Fibroblast of mammary gland (primary cell): ENCODE measurements around the gene UPP2.

Experiments used
- DNase-seq: peaks from one replicate; pipeline ENCODE4 v3.0.0-alpha.2; 2010; ENCODE audit warnings: low read depth
- H3K4me3 ChIP-seq: 2 replicates; pipeline ENCODE4 v1.5.1; 2011; ENCODE audit warnings: low read depth, mild to moderate bottlenecking, low read length, moderate library complexity; ENCODE audit not compliant: control insufficient read depth
- CTCF ChIP-seq: conservative IDR thresholded peaks from 2 replicates; pipeline ENCODE4 v1.5.1; 2011; ENCODE audit warnings: low read depth, low read length, inconsistent platforms; ENCODE audit not compliant: control insufficient read depth, insufficient read depth

The UPP2 gene

GRCh38 chr2:158115202-158115767 lies 13.6 kb downstream of the UPP2 start:
- no peak for TF ChIP-seq CTCF
- DNase-seq = no peak
- H3K4me3 ChIP-seq = no peak overlapping the region

- DNase-seq = no peak
- no peak for TF ChIP-seq CTCF
- H3K4me3 ChIP-seq = no peak overlapping the region
Observed at GRCh38 chr2:158116936-158117335, 15.3 kb downstream of the UPP2 start.

GRCh38 chr2:158120102-158120501 lies 18.4 kb downstream of the UPP2 start:
- no peak for TF ChIP-seq CTCF
- DNase-seq = no peak
- H3K4me3 ChIP-seq = no peak overlapping the region

GRCh38 chr2:158120664-158121641 lies 19.3 kb downstream of the UPP2 start:
- H3K4me3 ChIP-seq = no peak overlapping the region
- no peak for TF ChIP-seq CTCF
- DNase-seq = no peak

GRCh38 chr2:158124896-158125295 lies 23.2 kb downstream of the UPP2 start:
- DNase-seq = no peak
- H3K4me3 ChIP-seq = no peak overlapping the region
- no peak for TF ChIP-seq CTCF

- DNase-seq = no peak
- no peak for TF ChIP-seq CTCF
- no peak overlapping the region for H3K4me3 ChIP-seq
Observed at GRCh38 chr2:158125756-158126498, 24.3 kb downstream of the UPP2 start.
